ENCODE results near the gene UCP2.

Gene UCP2

DNA sequence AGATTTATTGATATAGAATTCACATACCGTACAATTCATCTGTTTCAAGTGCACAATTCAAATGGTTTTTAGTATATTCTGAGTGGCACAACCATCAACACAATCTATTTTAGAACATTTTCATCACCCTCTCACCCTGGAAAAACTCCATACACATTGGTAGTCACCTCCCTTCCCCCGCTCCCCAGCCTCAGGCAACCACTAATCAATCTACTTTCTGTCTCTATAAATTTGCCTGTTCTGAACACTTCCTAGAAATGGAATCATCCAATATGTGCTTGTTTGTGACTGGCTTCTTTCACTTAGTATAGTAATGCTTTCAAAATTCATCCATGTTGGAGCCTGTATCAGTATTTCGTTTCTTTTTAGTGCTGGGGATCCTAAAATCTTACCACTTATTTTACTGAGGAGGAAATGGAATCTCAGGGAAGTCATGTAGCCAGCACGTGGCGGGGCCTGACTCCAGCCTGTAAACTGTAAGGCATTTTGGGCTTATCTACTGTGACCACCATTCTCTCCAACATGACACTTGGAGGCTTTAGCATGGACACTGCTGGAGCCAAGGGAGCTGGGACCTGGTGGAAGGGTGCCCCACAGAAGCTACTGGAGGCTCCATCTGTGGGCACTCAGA is 27.1 kb upstream of the UCP2 start:
- DNase-seq, result no peak

- DNase-seq, result no peak
Observed at GRCh38 chr11:74009230-74009547, 26.5 kb upstream of the UCP2 start.

GRCh38 chr11:74008373-74009229 is 26.0 kb upstream of the UCP2 start, which contains the start of gene UCP3:
TSS of gene UCP3 (minus strand) at chr11:74009085. CDS start at chr11:74007042, 2,043 bp downstream.
- DNase-seq, result no peak

DNA sequence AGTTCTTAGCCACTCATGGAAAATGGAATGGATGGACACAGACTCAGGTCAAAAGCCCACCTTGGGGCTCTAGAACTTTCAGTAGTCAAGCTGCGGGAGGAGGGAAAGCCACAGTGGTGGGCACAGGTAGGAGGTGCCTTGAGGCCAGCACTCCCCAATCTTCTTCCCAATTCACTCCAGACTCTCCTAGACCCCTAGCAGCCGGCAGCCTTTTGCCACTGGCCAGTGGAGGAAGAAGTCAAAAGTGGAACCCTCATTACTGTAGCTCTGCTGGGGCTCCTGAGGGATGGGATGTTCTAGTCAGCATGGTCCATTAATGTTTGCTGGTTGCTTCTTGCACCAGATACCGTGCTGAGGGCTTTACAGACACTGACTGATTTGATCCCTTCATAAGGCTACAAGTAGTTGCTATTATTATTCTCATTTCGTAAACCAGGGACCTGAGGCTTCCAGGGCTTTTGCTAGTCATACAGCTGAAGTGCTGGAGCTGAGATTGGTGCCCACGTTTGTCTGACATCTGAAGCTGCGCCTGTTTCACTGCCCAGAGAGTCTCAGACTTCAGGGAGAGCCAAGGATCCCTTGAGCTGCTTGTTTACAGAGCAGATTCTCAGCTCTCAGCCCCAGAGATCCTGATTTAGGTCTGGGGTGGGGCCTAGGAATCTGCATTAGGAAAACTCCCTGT is 25.2 kb upstream of the UCP2 start:
- DNase-seq, result no peak

DNA sequence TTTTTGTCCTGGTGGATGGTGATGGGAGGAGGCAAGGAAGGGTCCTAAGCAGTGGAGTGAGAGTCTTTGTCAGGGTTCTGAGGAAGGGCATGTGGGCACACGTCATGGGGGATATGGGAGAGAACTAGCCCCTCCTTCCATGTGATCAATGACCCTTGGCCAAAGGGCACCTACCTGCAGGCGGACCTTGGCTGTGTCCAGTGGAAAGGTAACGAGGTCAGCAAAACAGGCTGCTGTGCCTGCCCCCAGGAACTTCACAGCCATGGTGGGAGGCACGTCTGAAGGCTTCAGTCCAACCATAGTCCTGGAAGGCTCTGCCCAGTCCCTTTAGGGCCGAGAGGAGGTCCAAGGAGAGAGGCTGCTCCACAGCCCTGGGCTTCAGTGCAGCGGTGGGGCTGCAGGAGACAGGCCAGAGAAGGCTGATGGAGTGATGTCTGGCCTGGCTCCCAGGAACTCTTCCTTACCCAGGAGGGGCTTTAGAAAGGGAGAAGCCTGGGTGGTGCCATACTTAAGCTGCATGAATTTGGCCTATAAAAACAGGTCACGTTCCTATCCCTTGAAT is 24.2 kb upstream of the UCP2 start:
- no peak for DNase-seq

- DNase-seq, result no peak
Observed at GRCh38 chr11:74005721-74006517, 23.3 kb upstream of the UCP2 start.

DNA sequence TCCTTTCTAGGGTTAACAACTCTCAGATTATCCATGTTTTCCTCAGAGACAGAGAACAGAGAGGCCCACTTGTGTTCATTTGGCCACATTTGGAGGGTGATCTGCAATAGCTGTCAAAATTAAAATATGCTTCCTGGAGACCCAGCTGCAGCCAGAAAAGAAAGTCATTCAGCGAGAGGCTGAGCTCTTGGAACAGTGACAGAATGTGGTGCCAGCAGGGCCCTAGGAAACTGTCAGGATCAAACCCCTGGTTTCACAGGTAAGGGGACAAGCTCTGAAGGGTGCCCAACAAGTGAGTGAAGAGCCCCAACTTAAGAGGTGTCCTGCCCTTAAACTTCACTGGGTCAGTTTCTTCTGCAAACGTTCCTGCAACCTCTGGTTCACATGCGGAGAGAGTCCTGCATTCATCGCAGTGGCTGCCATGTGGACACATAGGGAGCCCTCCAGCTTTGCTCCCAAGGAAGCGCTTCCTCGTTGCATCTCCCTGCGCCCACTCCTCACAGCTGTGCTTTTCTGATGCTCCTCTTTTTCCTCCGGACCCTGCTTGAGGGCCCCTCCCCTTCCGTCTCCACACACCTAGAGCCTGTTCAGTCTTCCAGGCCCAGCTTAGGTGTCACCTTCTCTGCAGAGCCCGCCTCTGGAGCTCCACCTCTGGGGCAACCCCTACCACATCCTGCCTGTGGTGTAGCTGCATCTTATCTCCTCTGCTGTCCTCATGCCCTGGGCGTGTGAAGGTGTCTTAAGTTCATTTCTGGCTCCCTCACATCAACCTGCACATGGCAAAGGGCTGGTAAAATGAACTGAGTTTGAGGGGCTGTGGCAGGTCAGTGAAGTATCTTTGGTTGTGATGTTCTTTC is 22.3 kb upstream of the UCP2 start:
- DNase-seq, result peak; percentile 77

- no peak for DNase-seq
Observed at GRCh38 chr11:74004046-74004695, 21.5 kb upstream of the UCP2 start.

- DNase-seq, result no peak
Observed at GRCh38 chr11:74002832-74003231, 20.2 kb upstream of the UCP2 start.

DNA sequence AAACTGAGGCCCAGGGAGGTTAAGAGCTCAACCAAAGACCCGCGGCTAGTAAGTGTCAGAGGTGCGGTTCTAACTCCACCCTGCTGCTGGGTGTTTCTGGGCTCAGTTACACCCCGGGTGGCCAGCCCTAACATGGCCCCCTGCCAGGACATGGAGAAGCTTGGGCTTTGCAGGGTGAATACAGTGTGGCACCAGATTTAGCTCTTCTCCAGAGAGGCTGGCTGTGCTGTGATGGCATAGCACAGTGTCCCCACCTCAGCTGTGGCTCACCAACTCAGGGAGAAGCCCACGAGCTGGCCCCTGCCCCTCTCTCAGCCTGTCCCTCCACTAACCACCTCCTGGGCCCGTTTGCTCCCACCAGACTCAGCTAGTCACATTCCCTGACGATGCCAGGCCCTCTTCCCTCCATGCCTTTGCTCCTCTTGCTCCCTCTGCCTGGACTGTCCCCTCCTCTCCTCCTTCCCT is 19.2 kb upstream of the UCP2 start:
- no peak for DNase-seq

DNA sequence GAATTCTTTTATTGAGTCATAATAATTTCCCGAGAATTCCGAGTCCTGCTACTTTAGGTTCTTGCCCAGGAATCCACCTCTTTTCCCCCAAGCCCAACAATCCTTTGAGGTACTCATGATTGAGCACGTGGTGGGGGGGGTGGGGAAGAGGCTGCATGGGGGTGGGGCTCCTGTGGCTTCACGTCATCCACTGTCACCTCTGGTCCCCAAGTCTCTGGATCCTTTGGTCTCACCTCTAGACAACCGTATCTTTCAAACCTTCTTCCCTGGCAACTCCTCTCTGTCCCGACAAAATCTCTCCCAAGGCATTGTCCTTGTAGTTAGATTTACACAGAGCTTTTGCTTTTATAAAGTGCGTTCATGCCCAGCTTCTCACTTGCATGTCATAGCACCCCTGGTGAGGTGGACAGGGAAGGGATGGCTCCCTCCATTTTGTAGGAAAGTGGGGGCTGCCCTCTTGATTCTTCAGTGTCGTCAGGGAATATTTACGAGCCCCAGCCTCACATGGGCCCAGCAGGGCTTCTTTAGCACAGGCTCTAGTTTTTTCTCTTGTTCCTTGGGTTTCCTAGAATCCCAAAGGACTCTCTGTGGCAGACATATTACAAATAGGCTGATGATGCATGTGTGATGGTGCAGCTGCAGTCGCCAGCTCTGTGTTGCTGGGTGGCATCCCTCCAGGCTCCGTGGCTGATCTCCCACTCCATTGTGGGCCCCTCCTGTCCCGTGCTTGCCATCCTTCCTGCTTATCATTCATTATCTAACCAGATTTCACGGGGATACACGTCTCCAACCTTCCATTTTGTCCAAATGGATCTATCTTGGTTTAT is 17.9 kb upstream of the UCP2 start:
- no peak for DNase-seq

DNA sequence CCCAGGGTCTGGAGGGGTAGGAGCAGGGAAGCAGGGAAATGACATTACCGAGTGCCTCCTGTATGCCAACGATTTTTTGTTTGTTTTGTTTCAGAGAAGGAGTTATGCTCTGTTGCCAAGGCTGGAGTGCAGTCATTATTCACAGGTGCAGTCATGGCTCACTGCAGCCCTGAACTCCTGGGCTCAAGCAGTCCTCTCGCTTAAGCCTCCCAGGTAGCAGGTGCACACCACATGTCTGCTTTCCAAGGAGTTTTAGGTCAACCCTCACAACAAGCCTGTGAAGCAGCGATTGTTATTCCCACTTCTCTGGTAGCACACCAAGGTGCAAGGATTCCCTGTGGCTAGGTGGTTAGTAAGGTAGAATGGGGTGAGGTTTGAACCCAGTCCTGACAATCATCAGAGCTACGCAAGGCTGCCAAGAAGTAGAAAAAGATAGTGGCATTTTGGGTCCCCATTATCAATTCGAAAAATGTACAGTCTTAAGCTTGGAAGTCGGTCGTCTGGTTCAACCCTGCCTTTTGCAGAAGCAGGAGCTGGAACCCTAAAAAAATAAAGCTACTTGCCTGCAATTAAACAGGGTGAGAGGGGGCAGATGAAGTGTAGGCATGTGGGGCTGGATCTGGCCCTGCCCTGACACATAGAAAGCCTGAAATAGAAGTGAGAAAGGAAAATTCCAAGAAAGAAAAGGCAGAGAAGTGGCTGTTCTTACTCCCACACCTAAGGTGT is 17.1 kb upstream of the UCP2 start:
- DNase-seq, result no peak

DNA sequence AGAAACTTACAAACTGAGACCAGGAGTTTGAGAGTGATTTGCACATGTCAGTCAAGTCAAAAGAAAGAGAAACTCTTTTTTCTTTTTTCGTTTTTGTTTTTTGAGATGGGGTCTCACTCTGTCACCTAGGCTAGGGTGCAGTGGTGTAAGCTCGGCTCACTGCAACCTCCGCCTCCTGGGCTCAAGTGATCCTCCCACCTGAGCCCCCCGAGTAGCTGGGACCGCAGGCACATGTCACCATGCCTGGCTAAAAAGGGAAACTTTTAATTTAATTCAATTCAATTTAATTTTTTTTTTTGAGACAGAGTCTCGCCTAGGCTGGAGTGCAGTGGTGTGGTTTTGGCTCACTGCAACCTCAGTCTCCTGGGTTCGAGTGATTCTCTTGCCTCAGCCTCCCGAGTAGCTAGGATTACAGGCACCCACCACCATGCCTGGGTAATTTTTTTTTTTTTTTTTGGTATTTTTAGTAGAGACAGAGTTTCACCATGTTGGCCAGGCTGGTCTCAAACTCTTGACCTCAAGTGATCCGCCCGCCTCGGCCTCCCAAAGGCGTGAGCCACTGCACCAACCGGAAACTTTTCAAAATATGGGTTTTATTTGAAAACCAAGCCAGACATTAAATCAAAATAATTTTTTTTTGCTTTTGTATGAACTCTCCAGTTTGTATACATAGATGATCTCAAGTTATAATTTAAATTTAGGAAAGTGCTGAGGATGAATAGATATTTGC is 16.4 kb upstream of the UCP2 start:
- DNase-seq, result no peak

DNA sequence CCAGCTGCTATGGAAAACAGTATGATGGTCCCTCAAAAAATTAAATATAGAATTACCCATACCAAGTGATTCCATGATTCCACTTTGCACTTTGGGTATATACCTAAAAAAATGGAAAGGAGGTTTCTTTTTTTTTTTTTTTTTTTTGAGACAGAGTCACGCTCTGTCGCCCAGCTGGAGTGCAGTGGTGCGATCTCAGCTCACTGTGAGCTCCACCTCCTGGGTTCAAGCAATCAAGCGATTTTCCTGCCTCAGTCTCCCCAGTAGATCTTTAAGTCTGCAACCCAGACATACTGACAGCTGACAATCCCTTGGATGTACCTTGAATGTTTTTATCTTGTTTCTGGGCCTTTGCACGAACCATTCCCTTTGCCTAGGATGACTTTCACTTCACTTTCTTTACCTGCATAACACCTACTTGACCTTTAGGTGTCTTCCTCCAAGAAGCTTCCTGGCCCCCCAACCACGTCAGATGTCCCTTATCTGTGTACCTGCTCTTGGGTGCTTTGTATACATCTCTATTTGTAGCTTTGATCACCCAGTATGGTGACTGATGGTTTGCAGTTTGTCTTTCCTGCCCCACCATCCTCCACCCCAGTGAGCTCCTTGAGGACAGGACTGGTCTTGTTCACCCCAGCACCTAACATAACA is 14.6 kb upstream of the UCP2 start:
- DNase-seq, result no peak

GRCh38 chr11:73996161-73996747 is 13.6 kb upstream of the UCP2 start:
- no peak for DNase-seq

- DNase-seq, result no peak
Observed at GRCh38 chr11:73995731-73996130, 13.1 kb upstream of the UCP2 start.

- no peak for DNase-seq
Observed at GRCh38 chr11:73995247-73995646, 12.6 kb upstream of the UCP2 start.

DNA sequence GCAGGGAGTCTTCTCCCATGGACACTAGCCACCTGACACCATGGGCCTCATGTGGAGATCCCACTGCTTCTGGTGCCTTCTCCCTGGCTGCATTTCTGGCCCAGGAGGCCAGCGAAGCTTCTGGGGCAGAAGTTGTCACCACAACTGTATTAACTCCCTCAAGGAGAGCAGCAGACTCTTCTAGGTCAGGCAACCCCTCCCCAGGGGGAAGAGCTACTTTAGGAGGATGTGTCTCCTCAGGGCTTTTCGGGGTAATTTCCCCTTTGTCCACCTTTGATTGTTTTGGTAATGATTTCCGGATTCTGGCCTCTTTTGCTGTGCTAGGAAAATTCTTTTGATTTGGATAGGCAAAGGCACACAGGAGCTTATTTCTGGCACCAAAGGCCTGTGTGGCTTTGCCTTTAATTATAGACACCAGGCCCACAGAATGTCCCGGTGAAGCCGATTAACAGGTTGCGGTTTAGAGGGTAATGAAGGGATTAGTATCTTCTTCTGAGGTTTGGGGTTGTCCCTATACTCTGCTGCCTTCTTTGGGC is 8.9 kb upstream of the UCP2 start:
- no peak for DNase-seq

Measured in activated CD8-positive, alpha-beta memory T cell treated with anti-CD3 and anti-CD28 coated beads, Interleukin-2, amount 50 U/mL, for 4 hours (primary cell).